Stimulated activated CD4-positive, alpha-beta T cell treated with anti-CD3 and anti-CD28 coated beads, Interleukin-15, amount 100 ng/mL, for 24 hours (primary cell): ENCODE measurements around the gene CENATAC.
"Not testable (repeated sequence)": the region's sequence is repeated elsewhere in the genome, so short reads cannot be mapped to it uniquely, and the experiment has no call there.

Experiments used
- DNase-seq: peaks from one replicate; pipeline ENCODE4 v3.0.0-alpha.2; 2020

The CENATAC gene

GRCh38 chr11:118997627-118998387 is at the start of gene CENATAC:
Gene CENATAC, plus strand, starts transcription at chr11:118998138. Its CDS starts 60 bp downstream, at chr11:118998198.
- peak; percentile 98 for DNase-seq

DNA sequence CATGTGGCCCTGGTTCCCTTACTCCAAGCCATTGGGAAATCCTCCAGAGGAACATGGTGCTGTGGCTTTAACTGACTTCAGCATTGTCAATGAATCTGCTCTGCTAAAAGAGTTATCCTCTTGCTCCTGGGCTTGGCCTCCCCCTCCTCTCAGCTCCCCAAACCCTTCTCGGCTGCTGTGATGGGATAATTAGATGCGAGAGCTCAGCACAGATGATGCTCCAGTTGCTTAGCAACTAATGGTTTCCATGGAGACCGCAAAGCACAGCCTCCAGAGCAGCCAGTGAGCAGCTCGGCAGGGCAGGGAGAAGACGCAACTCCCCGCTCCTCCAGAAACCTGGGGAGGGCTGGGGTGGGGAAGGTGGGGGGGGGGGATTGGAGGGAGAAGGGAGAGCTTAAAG is 44.7 kb upstream of the CENATAC start:
- no peak for DNase-seq

DNA sequence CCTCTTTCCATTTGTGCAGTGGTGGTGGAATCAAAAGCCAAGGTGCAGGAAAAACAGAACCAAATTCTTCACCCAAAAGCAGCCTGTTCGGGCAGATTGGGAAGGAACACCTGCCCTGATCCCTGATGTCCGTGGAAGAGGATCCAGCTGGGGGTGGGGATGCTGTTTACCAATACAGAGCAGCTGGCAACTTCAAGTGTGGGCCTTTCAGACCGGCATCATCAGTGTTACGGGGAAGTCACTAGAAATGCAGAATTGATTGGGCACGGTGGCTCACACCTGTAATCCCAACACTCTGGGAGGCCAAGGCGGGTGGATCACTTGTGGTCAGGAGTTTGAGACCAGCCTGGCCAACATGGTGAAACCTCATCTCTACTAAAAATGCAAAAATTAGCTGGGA is 44.0 kb upstream of the CENATAC start:
- DNase-seq, result not testable (repeated sequence)

- DNase-seq, result peak; percentile 94
These were observed 41.7 kb upstream of the CENATAC start, which contains the start of gene UPK2 for GRCh38 chr11:118956094-118956846. Gene UPK2, plus strand, starts transcription at chr11:118956298. Its CDS starts 53 bp downstream, at chr11:118956351.

- no peak for DNase-seq
These were observed 41.0 kb upstream of the CENATAC start for GRCh38 chr11:118956847-118957469.

DNA sequence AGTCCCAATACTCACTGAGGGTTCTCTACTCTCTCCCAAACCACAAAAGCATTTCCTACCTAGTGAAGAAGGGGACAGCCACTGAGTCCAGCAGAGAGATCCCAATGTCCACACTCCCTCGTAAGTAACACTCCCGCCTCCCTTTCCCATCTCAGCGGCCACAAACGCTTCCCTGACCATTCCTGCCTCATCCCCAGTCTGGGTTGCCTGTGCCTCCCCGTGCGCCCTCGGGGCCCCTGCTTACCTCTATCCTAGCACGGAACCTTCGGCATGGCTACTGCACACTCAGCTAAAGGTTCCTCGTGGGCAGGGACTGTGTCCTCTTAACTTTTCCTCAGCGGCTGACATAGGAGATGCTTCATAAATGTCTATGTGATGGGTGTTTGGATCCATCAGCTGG is 40.4 kb upstream of the CENATAC start:
- no peak for DNase-seq

GRCh38 chr11:118957968-118958367 is 40.0 kb upstream of the CENATAC start:
- DNase-seq, result no peak

DNA sequence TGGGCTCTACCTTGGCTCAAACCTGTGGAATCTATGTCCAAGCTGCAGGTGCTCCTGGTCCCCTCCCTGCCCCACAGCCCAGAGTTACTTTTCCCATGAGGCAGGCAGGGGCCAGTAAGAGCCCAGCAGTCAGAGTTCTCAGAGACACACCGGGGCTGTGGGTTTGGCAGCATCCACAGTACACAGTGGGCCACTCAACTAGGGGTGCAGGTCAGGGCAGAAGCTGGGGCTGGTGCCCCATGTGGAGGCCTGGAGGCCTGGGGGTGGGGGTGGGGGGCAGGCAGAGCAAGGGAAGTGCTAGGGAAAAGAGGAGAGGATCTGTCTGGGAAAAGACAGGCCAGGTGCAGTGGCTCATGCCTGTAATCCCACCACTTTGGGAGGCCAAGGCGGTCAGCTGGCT is 39.4 kb upstream of the CENATAC start:
- DNase-seq, result no peak

DNA sequence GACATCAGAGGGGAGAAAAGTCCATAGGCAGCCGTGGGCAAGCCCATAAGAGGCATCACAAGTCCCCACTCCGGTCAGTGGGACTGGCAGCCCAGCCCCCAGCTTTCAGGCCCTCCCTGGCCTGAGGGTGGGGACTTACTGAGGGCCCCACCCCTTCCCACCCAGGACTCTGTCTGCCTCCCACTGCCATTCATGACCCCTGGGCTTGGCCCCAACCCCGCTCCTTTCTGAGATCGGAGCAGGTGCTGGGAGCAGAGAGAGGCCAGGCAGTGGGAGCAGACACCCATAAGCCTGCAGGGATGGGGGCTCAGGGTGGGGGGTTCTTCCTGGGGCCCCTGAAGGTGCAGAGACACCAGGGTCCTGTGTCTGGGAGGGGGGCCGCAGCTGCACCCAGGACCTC is 36.7 kb upstream of the CENATAC start:
- DNase-seq, result no peak

DNA sequence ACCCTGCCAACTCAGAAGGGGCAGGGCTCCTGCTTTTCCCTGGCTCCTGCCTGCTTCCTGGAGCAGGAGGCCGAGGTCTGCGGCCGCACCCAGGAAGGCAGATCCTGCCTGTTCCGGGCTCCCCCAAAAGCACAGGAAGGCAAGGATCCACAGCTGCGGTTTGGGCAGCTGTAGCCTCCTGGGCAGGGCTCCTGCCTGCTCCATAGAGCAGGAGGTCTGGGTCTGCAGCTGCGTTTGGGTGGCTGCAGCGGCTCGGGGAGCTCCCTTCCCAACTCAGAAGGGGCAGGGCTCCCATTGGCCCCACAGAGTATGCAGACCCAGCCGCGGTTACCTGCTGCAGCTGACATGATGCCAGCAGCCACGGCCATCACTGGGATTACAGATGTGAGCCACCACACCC is 36.3 kb upstream of the CENATAC start:
- DNase-seq, result no peak

DNA sequence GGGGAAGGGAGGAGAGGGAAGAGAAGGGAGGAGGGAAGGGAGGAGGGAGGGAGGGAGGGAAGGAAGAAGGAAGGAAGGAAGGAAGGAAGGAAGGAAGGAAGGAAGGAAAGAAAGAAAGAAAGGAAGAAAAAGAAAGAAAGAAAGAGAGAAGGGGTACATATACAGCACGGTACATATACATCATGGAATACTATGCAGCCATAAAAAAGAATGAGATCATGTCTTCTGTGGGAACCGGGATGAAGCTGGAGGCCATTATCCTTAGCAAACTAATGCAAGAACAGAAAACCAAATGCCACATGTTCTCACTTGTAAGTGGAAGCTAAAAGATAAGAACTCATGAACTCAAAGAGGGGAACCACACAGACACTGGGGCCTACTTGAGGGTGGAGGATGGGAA is 28.4 kb upstream of the CENATAC start:
- DNase-seq, result not testable (repeated sequence)

- no peak for DNase-seq
These were observed 26.3 kb upstream of the CENATAC start, which contains the start of gene FOXR1 for GRCh38 chr11:118971646-118972045. Gene FOXR1, plus strand, starts transcription at chr11:118971761. Its CDS starts 171 bp downstream, at chr11:118971932.

DNA sequence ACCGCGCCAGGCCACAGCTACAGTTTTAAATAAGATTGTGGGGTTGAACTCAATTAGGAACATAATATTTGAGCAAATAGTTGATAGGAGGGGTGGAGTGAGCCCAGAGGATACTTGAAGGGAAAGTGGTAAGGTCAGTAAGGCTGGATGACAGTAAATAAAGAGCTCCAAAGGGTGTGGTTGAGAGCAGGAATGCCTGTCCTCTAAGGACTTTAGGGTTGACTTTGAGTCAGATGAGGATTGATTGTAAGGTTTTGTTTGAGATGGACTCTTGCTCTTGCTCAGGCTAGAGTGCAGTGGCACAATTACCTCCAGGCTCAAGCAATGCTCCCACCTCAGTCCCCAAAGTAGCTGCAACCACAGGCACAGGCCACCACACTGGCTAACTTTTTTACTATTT is 24.0 kb upstream of the CENATAC start:
- no peak for DNase-seq

DNA sequence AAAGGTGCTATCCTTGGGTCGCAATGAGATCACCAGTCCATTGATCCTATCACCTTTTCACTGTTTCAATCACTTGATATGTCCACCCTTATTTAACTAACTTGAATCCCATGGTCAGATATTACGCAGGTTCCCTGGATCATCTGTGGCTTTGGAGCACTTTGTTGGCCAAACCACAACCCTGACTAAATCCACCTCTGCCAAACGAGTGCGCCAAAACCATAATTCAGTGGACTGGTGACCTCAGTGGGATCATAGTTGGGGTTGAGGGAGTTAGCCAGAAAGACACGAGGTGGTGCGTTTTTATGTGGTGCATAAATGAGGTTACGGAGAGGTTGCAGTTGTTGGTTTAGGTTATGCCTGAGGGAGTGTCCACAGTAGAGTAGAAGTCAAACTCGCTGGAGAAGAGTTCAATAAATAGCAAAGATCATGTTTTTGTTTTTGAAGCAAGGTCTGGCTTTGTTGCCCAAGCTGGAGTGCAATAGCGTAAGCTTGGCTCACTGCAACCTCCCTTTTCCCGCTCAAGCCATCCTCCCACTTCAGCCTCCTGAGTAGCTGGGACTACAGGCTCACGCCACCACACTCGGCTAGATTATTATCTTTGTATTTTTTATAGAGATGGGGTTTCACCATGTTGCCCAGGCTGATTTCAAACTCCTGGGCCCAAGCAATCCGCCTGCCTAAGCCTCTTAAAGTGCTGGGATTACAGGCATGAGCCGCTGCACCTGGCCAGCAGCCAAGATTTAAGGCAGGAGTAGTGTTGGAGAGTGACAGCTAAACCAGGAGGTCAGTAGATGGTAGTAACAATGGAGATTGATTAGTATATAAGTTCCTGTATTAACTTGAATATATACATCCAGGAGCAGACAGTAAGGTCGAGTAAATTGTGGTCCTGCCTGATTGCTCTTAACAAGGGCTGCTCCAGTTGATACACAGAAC is 21.9 kb upstream of the CENATAC start:
- DNase-seq, result no peak

- no peak for DNase-seq
These were observed 18.5 kb upstream of the CENATAC start for GRCh38 chr11:118979434-118979833.

GRCh38 chr11:118980191-118980881 is 17.6 kb upstream of the CENATAC start:
- DNase-seq, result no peak

- not testable (repeated sequence) for DNase-seq
These were observed 13.6 kb upstream of the CENATAC start for GRCh38 chr11:118984337-118984736.

- no peak for DNase-seq
These were observed 13.1 kb upstream of the CENATAC start for GRCh38 chr11:118984825-118985224.

GRCh38 chr11:118988280-118988679 is 9.7 kb upstream of the CENATAC start:
- DNase-seq, result no peak

DNA sequence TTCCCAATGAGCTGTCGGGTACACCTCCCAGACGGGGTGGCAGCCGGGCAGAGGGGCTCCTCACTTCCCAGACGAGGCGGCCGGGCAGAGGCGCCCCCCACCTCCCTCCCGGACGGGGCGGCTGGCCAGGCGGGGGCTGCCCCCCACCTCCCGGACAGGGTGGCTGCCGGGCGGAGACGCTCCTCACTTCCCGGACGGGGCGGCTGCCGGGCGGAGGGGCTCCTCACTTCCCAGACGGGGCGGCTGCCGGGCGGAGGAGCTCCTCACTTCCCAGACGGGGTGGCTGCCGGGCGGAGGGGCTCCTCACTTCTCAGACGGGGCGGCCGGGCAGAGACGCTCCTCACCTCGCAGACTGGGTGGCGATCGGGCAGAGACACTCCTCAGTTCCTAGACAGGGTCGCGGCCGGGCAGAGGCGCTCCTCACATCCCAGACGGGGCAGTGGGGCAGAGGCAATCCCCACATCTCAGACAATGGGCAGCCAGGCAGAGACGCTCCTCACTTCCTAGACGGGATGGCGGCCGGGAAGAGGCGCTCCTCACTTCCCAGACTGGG is 6.4 kb upstream of the CENATAC start:
- DNase-seq, result not testable (repeated sequence)

- DNase-seq, result peak; percentile 66
These were observed 862 bp upstream of the CENATAC start for GRCh38 chr11:118996926-118997626.
